GM21619 (cell line): ENCODE measurements around the gene TRIM38.
A peak's percentile ranks its signal among the peaks of the same experiment; 100 is the strongest.

ENCODE experiments used
- ATAC-seq: cut with Tn5 transposase; IDR thresholded peaks from one replicate; pipeline ENCODE4 v1.9.1; 2021; ENCODE audit not compliant: unreplicated experiment

Gene TRIM38

DNA sequence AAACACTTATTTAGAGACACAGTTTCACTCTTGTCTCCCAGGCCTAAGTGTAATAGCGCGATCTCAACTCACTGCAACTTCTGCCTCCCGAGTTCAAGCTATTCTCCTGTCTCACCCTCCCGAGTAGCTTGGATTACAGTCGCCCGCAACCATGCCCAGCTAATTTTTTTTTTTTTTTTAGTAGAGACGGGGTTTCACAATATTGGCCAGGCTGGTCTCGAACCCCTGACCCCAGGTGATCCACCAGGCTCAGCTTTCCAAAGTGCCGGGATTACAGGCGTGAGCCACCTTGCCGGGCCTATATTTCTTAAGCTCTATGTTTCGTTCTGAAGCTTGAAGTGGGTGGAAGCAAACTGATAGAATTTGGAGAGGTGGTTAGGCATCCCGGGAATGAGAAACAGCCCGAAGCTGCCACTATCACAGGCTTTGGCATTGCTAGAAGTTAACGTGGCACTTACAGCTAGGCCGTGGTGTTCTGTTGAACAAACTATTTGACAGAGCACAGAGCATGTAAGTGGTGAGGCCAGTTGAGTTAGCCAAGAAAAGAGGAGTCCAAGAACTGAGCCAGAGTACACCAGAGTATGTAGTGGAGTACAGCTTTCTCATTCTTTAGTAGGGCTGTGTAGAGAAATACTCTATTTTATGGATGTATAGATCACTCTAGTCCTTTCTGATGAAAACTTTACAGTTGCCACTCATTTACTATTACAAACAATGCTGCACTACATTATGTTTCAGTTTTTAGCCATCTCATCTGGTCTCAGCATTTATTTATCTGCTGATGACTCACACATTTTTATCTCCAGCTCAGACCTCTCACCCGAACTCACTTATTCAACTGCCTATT is 62.7 kb downstream of the TRIM38 start:
- no peak for ATAC-seq

DNA sequence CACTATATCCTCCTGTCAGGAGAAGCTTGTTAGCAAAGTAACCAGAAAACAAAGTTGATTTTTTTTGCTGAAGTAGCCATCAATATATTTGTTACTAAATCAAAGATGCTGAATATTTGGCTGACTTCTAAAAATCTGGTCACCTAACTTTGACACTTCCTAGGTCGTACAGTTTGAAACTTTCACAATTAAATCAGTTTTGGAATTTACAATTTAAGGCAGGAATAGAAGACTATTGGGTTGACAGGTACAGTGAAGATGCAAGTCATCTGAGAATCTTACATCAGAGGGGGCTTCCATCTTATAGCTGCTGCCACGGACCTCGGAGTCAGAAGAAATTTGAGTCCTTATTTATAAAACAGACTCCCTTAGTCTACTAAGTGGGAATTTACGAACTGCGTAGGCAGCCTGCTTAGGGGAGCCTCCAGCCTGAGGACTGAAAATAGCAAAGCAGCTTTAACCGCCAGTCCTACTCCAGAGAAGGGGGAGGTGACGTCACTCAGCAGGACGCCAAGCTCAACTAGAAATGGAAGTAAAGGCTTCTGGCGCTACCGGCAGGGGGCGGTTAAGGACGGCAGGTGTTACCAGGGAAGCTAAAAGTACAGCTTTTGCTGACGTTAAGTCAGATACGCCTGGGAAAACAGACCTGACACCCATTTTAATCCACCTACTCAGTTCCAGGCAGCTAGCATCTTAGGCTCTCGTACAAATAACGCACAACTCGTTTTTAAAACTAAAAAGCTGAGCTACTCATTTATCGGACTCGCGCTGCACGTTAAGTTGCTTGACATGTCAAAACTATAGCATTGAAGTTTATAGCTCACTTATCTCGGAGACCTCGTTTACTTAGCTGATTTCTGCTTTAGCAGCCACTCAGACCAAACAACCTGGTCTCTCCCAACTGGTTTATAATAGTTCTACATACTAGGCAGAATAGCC is 63.6 kb downstream of the TRIM38 start:
- ATAC-seq: peak; percentile 39

DNA sequence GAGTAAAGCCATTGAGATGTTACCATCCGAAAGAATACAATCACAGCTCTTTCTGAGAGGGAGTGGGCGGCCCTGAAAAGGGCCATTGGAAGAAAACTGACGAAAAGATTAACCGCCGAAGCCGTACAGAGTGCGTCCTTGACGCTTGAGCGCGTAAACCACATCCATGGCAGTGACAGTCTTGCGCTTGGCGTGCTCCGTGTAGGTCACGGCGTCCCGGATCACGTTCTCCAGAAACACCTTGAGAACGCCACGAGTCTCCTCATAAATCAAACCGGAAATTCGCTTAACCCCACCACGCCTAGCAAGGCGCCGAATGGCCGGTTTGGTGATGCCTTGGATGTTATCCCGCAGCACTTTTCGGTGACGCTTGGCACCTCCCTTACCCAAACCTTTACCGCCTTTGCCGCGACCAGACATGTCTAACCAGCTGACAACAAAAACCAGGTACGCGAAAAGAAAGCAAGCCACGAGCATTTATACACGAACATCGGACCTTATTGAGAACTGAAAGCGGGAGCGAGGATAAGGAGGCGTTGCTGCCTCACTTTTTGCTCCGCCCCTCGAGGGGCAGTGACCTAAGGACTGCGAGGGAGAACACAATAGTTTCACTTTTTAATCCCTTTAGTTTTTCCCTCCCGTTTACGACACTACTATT is 64.4 kb downstream of the TRIM38 start:
- ATAC-seq: peak; percentile 36

DNA sequence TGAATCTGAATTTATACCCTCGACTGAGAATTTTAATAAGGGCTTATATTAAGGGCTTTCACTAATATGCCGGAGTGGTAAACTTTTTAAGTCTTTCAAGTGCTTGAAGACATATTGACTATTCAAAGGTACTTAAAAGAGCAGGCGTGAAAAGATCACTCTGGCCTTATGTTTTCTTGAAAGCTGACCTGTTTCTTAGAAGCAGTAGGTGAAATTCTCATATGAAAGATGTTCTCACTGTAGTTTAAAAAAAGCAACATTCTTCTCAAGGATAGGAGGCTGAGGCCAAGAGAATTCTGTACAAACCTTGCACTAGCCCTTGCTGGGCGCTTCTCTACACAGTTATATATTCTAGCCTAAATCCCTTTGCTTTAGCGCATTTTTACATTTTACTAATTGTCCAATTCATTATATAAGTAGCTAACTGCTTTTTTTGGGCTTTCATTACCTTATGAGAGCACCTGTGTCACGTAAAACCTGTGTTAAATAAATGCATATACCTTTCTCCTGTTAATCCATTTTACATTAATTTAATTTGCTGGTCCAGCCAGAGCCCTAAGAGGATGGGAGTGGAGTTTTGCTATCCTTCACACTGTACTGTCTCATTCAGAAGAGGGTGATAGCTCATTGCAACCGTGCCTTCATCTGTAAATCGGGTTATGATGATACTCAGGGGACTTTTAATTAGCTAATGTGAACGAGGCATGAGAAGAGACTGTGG is 65.0 kb downstream of the TRIM38 start:
- no peak for ATAC-seq

DNA sequence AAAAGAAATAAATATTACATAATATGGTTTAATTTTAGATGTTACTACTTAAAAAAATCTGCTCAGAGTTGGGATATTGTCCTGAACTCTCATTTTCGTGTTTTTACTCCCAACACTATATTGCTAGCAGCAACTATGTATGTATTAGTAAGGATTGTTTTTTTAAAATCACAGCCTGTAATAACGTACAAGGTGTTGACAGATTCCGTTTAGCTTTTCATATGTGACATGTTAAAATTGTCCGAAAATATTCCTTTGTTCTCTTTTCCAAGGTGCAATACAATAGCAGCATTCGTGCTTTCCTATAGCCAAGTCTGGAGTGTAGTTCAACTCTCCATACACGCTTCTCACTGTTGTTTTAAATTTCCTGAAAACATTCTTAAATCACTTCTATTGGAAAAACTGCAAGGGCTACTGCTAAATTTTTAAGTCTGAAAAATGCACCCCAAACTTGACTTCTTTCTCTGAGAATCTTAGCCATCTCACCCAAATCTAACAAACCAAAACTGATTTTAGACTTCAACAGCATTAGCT is 65.7 kb downstream of the TRIM38 start:
- ATAC-seq: no peak

DNA sequence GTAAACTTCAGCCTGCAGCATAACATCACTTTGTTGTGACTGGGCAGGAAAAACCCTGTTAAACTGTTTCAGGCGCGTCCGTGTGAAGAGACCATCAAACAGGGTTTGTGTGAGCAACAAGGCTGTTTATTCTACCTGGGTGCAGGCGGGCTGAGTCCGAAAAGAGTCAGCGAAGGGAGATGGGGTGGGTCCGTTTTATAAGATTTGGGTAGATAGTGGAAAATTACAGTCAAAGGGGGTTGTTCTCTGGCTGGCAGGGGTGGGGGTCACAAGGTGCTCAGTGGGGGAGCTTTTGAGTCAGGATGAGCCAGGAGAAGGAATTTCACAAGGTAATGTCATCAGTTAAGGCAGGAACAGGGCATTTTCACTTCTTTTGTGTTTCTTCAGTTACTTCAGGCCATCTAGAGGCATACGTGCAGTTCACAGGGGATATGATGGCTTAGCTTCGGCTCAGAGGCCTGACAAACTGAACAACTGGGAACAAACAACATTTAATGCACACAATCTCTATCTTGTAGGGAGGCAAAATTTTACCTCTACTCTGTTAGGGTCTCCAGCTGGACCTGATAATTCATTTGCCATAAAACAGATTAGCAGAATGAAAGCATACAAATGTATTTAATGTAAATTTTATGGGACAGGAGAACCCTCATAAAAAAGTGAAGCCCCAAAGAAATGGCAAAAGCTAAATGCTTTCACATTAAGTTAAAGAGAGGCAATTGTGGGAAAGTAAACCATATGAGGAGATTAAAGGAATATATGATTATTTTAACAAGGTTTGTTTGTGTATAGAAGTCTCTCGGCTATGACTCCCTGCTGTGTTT is 66.4 kb downstream of the TRIM38 start:
- no peak for ATAC-seq

DNA sequence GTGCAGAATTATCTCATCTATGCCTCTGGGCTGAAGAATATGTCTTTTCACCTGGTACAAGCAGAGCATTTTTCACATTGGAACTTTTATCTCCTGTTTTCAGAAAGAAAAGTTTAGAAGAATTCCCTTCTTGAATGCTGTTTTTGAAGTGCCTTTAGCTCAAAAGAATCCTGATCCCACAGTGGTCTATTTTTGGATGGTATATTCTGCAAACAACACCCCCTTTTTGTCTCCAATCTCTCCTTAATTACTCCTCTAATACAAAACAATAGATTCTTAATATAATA is 66.9 kb downstream of the TRIM38 start:
- no peak for ATAC-seq

DNA sequence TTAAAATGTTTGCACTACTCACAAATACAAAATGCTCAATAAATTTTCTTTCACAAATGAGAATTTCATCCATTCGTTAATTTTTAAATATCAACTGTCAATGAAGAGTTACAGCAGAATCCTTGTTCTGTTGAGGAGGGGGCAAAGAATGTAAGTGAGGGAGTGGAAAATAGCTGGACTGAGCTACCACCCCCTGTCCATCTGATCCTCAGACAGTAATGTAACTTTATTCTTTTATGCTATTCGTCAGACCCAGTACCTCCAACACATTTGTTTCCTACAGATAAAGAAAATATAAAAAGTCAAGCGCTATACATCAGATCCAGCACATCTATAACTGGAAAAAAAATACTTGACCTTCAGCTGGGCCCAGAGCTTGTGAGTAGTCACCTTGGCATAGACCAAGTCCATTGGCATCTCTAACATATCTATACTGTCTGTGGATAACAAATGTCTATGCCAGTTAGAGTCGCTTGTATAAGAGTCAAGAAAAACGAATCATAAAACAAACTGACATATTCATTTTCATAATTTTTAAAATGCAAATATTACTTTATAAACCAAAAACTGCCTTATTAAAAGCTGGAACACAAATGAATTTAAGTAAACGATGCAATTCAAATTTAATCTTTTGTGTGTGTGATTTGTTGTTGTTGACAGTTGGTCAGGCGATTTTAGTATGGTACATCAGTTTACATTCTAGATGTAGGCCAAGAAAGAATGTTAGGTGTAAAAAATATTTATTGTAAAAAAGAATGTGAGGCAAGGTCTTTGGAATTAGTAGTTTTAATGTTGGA is 67.5 kb downstream of the TRIM38 start:
- ATAC-seq: no peak

DNA sequence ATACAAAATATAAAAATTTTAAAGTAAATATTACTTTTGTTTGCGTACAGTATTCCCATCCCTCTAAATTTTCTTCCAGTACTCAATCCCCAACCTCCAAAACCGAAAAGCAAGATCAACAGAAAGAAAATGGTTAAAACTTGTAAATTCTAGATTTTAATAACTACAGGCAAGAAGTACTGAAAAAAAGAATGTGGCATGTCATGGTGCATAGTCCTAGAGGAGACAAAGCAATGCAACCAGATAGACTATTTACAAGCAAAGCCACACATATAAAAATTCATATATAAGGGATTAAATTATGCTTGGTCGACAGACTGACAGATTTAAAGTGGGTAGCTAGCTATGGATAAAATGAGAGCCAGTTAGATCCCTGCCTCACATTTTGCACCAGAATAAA is 68.1 kb downstream of the TRIM38 start:
- ATAC-seq: no peak

DNA sequence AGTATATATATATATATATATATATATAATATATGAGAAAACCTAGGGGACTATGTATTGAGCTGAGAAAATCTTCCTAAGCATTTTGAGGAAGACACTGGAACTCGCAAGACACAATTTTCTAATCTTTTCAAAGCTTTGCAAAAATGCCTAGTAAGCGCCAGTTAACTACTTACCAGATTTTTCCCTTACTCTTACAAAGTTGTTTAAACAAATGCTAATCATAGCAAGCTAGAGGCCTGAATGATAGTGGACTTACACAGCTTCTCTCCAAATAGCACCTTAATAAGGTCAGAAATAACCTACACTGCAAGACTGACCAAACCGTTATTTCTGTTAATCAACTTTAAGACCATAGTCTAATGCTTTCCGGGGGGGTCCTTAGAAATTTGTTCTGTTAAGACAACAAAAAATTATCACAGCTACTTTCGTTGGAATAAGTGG is 68.6 kb downstream of the TRIM38 start:
- ATAC-seq: no peak

DNA sequence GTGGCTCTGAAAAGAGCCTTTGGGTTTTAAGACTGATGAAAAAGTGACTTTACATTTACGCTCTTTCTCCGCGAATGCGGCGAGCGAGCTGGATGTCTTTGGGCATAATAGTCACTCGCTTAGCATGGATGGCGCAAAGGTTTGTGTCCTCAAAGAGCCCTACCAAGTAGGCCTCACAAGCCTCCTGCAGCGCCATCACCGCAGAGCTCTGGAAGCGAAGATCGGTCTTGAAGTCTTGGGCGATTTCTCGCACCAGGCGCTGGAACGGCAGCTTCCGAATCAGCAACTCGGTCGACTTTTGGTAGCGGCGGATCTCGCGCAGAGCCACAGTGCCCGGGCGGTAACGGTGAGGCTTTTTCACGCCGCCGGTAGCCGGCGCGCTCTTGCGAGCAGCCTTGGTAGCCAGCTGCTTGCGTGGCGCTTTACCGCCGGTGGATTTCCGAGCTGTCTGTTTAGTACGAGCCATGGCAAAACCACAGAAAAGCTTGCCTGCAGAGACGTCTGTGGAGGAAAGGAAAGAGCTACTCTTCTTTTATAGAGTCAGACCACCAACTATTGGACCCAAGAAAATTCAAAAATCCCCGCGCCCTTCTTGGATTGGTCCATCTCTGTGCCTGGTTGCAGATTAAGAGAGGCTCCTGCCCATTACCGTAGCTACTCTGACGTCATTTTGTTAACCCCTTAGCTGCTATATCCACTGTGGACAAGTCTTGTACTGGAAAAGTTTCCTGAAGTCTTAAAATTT is 69.2 kb downstream of the TRIM38 start:
- peak; percentile 44 for ATAC-seq

DNA sequence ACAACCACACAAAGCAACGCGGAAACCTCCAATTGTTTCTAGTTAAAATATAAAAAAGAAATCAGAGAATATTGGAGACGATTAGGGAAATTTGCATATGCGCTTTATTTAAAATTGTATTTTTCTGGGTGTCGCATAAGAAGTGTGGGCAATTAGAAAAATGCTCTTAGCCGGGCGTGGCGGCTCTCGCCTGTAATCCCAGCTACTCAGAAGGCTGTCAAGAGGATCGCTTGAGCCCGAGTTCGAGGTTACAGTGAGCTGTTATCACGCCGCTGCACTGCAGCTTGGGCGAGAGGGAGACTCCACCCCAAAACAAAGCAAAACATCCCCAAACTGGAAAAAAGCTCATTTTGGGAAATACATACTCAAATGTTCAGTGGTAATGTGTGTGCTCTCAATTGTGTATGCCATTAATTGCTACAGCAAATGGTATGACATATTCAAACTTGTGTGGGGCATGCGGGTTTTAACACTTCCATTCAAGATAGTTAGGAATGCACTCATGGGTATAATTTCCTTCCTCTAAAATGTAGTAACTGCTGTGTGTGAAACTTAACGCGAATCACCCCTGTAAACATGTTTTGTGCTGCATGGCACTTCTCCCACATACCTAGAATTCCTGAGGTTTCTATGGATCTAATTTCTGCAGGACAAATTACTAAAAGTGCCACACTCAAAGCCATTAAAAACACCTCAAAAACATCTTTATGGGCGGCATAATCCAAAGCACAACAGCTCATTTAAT is 69.9 kb downstream of the TRIM38 start:
- no peak for ATAC-seq

DNA sequence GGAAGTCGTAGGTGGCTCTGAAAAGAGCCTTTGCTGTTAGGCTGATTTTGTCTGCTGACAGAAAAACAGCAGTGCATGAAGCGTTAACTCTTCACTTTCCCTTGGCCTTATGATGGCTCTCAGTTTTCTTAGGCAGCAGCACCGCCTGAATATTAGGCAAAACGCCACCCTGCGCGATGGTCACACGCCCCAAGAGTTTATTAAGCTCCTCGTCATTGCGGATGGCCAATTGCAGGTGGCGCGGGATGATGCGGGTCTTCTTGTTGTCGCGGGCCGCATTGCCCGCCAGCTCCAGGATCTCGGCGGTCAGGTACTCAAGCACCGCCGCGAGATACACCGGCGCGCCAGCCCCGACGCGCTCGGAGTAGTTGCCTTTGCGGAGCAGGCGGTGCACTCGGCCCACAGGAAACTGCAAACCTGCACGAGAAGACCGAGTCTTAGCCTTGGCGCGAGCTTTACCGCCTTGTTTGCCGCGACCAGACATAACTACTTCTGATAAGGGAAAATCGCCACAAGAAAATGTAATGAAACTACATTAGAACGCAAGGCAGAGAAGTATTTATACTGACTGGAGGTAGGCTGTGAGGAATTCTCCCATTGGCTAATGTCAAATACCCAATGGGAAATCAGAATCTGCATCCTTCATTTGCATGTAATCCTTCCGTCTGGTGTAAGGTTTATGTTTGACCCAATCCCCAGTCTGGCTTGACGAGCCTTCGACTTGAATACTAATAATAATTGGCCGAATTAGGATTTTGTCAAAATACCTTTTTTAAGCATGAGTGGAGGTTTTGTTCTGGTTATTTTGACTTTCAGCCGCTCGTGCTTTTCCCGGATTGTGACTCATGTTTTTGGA is 70.7 kb downstream of the TRIM38 start:
- peak; percentile 56 for ATAC-seq

DNA sequence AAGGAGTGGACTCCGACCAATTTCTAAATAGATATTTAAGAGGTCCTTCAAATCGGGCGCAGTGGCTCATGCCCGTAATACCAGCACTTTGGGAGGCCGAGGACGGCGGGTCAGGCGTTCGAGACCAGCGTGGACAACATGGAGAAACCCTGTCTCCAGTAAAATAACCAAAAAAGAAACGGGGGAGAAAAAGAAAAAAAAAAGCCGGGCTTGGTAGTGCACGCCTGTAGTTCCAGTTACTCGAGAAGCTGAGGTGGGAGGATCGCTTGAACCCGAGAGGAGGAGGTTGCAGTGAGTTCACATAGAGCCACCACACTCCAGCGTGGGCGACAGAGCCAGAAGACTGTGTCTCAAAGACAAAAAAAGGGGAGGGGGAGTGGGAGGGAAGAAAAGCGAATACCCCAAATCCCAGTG is 71.3 kb downstream of the TRIM38 start:
- no peak for ATAC-seq

DNA sequence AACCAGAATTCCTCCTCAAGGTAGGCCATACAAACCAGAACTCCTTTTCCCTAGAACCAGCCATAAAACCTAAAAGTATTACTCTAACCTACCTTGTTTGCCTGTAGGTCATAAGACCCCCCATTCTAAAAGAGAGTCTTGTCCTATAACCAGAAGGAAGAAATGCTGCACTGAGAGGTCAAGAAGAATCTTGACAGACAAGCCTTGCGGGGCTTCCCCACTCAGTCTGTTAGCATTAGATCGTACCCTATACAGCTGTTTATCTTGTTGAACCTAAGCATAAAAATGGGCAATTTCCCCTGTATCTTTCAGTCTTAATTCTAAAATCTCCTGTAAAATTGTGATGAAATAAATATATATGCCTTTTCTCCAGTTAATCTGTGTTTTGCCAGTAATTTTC is 72.3 kb downstream of the TRIM38 start:
- no peak for ATAC-seq
